HG03558 (cell line): ENCODE results near the gene TMEM233.
"Not testable (repeated sequence)": the region's sequence is repeated elsewhere in the genome, so short reads cannot be mapped to it uniquely, and the experiment has no call there.

Source experiments
- ATAC-seq: cut with Tn5 transposase; IDR thresholded peaks from one replicate; pipeline ENCODE4 v1.9.1; 2021; ENCODE audit warnings: moderate number of reproducible peaks; ENCODE audit not compliant: unreplicated experiment; ENCODE audit errors: extremely low read depth

Gene TMEM233

GRCh38 chr12:119652665-119653064 is 59.1 kb downstream of the TMEM233 start:
- no peak for ATAC-seq

GRCh38 chr12:119657001-119657400 is 63.4 kb downstream of the TMEM233 start:
- not testable (repeated sequence) for ATAC-seq

DNA sequence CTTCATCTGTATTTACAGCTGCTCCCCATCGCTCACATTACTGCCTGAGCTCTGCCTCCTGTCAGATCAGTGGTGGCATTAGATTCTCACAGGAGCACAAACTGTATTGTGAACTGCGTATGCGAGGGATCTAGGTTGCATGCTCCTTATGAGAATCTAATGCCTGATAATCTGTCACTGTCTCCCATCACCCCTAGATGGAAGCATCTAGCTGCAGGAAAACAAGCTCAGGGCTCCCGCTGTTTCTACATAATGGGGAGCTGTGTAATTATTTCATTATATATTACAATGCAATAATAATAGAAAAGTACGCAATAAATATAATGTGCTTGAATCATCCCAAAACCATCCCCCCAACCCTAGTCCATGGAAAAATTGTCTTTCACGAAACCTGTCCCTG is 64.6 kb downstream of the TMEM233 start:
- not testable (repeated sequence) for ATAC-seq

DNA sequence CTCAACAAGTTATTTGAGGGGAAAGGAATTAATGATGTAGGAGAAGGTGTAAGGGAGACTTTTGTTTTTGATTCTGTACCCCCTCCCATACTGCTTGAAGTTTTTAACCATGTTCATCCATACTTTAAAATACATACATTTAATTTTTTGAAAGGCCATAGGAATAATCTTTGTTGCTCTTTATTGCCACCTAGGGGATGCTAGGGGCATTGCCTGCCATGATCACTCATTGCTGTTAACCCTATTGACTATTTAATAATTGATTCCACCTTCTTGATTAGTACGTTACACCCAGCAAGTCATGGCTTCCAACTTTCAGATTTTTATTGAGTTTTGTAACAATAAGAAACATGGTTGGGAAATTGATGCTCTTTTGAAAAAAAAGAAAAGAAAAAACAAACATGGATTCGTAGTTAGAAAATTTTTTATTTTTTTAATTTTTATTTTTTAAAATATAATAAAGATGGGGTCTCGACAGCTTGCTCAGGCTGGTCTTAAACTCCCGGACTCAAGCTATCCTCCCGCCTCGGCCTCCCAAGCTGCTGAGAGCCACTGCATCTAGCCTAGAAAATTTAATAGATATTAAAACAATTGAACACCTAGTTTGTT is 65.8 kb downstream of the TMEM233 start:
- no peak for ATAC-seq

DNA sequence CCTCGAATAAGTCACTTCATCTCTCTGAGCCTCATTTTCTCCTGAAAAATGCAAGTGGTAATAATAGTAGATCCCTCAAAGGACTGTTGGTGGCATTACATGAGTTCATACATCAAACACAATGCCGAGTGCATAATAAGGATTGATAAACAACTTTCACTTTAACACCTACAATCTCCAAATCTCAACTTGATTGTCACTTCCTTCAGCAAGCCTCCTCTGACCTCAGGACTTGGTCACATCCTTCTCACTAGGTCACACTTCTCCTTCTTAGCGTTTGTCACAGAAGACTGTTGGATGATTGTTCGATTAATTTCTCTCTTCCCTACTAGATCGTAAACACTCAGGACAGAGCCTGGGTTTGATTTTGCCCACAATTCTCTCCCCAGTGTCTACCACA is 66.5 kb downstream of the TMEM233 start:
- ATAC-seq, result no peak

GRCh38 chr12:119661882-119662281 is 68.3 kb downstream of the TMEM233 start:
- no peak for ATAC-seq

DNA sequence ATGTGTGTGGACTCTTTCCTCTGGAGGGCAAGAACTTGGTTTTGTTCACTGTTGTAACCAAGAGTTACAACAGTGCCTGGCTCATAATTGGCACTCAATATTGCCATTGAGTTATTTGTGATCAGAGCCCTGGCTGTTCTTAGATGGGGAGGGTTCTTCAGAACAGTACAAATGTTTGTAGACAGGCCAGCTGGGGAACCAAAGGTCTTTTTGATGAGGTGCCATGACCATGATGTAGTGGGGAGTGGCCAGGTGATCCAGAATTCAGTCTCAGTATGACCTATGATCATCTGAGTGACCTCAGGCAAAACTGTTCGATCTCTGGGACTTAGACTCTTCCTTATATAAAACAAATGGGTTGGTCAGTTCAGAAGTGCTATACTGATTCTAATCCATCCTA is 71.1 kb downstream of the TMEM233 start:
- no peak for ATAC-seq

GRCh38 chr12:119665164-119665929 is 71.8 kb downstream of the TMEM233 start:
- no peak for ATAC-seq

DNA sequence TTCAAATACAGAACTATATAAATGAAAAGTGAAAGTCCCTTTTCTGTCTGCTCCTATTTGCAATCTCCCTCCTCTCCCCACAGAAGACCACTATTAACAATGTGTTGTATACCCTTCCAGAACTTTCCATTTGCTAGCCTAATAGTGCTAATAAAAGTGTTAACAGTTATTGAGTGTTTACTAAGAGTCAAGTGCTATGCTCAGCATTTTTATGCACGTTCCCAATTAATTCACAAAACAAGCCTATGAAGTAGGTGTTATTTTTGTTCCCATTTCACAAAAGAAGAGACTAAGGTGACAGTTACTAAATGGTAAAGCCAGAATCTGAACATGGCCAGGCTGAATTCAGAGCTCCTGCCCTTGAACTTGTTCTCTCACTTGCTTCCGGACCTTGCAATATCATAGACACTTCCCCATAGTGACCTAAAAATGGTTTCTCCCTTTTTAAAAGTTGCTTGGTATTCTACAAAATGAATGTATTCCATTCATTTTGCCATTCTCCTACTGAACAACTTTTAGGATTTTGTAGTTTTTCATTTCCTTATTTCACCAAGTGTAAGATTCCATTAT is 72.7 kb downstream of the TMEM233 start:
- no peak for ATAC-seq

DNA sequence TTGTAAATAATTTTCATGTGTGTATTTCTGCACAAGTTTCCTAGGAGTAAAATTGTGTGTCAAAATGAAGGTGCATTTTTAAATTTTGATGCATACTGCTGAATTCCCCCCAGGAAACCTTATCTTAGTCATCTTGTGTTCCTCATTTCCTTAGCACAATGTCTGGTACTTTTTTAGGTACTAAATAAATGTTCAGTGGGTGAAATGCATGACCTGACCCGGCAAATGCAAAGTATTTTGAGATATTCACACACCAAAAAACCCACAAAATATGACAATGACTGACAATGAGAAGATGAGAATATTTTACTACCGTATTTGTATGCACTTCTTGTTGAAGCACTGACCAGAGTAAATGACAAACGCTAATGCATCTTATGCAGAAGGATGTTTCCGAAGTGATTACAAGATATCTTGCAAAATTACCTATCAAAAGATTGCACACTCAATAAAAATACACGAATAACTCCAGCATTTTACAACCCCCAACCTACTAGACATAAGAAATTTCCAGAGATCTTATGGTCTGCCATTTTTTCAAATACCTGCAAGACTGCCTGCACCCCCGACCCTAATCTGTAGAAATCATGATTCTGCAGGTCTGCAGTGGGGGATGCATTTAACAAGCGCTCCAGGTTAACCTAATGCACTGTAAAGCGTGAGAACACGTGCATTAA is 73.5 kb downstream of the TMEM233 start:
- ATAC-seq, result no peak

- ATAC-seq, result peak; percentile 80
Measured at GRCh38 chr12:119667577-119668323, 74.2 kb downstream of the TMEM233 start, which contains the start of gene PRKAB1. Gene PRKAB1 (plus strand): TSS chr12:119668133. CDS start chr12:119668245, 112 bp downstream.

GRCh38 chr12:119668324-119668841 is 74.8 kb downstream of the TMEM233 start:
- no peak for ATAC-seq

DNA sequence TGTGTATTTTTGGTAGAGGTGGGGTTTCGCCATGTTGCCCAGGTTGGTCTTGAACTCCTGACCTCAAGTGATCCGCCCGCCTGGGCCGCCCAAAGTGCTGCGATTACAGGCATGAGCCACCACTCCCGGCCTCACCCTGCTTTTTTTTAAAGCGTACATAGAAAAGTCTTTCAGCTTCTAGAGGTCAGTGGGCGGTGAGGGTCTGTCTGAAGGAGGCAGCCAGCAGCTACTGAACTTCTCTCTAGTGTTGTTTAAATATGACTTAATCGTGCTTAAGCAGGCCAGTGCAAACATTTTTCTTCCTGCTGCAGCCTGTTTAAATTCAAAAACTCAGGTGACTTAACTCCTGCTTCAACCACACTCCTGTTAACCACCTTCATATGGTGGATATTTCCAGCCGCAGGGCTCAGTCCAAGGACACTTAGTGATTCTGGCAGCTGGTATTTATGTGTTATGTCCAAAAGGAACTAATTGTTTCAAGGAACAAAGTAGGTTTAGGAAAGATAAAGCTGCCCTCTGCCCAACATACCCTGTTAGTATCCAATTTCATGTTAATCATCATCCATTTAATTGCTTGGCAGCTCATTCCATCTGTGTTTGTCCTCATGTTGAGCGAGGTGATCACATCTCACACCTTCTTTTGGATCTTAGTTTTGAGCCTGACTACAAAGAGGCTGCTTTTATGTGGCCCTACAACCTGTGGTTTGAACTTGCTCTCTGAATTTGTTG is 76.3 kb downstream of the TMEM233 start:
- ATAC-seq, result no peak

DNA sequence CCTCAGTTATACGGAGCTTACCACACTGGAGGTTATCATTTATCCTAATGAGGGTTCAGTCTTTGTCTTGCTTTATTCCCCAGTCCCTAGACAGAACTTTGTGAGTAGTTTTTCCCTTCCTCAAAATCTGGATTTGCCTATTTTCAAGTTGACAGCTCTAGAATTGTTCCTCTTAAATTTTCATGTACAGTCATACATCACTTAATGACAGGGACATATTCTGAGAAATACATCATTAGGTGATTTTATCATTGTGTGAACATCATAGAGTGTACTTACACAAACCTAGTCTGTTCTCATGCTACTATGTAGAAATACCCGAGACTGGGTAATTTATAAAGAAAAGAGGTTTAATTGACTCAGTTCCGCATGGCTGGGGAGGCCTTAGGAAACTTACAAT is 77.5 kb downstream of the TMEM233 start:
- no peak for ATAC-seq

- ATAC-seq, result no peak
Measured at GRCh38 chr12:119672194-119672593, 78.6 kb downstream of the TMEM233 start.

DNA sequence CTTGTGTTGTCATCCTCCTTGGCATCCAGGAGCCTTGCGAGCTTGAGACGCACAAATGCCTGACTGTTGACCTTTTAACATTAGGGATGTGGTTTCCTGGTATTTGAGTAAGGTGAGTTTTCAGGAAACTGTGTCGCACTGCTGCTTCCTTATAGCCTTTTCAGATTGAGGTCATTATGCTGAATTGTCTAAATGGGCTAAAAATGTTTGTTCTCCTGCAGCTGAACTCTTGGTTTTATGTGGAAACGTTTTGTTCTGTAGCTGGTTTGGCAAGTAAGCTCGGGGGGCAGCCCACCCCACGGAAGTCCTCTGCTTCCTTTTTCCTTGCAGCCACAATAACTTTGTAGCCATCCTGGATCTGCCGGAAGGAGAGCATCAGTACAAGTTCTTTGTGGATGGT is 80.1 kb downstream of the TMEM233 start:
- no peak for ATAC-seq

- ATAC-seq, result no peak
Measured at GRCh38 chr12:119674560-119674959, 81.0 kb downstream of the TMEM233 start.

DNA sequence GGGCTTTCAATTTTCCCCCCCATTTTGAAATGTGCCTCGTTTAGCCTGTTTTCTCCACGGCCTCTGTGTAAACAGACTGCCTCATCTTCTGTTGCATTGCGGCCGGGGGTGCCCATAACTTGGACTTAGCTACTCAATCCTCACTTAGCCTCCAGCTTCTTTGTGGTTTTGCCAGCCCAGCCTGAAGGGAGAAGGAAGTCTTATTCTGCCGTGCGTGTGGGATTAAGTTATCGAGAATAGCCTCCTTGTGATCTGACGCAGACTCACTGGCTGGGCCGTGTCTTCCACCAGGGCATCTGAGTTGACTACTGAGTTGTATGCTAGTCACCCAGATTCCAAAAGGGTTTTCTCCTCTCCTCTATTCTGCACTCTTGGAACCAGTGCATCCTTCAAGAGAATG is 82.4 kb downstream of the TMEM233 start:
- ATAC-seq, result no peak

DNA sequence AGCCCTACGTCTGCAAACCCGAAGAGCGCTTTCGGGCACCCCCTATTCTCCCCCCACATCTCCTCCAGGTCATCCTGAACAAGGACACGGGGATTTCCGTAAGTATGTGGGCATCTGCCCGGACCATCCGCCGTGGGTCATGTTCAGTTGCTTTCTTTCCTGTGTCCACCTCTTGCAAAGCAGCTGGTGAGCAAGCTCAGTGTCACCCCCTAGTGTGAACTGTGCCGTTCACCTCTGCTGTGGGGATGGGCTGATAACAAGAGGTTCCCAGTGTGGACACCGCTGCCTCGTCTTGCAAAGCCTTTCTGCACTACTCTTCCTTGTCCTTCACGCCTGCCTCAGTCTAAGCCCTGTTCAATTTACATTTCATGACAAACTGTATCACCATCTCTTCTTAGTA is 83.0 kb downstream of the TMEM233 start:
- ATAC-seq, result no peak
